T-helper 9 cell (primary cell): ENCODE measurements around the gene SVBP.

ENCODE experiments used
- DNase-seq: peaks from one replicate; pipeline ENCODE4 v3.0.0-alpha.2; 2020

SVBP gene

GRCh38 chr1:42759114-42759513 lies 58.1 kb downstream of the SVBP start:
- no peak for DNase-seq

GRCh38 chr1:42758641-42759040 lies 58.6 kb downstream of the SVBP start:
- no peak for DNase-seq

- no peak for DNase-seq
These were observed 59.3 kb downstream of the SVBP start for GRCh38 chr1:42757892-42758275.
